ENCODE results near the gene AIP. TPM values are rescaled to one million over a fixed set of nuclear protein-coding genes. Genes with fewer than 3 reads are reported as not detected.
A peak's percentile ranks its signal among the peaks of the same experiment; 100 is the strongest.

The AIP gene
- total RNA-seq, 1 experiment from 2014 or later = 171 TPM

GRCh38 chr11:67441731-67442351, 41.0 kb upstream of the AIP start:
- TF ChIP-seq CTCF (conservative IDR thresholded peaks at IDR 0.05; ENCODE audit: low read depth, low read length) = no peak
- no peak for TF ChIP-seq EZH2 (IDR thresholded peaks at IDR 0.05; ENCODE audit: low read length, unreplicated experiment)
- TF ChIP-seq EZH2phosphoT487 (IDR thresholded peaks at IDR 0.05; ENCODE audit: borderline replicate concordance, low read length) = no peak
- ATAC-seq (no peak), DNase-seq (no peak)
- Histone ChIP-seq H3K27ac (ENCODE audit: low read length) (no peak overlapping the region), H3K9ac (ENCODE audit: low read length) (no peak overlapping the region), H3F3A (ENCODE audit: low read length, unreplicated experiment) (peaks cover 9% of the 10 kb centered on the region), H3K4me2 (ENCODE audit: low read length) (peak overlapping the region; percentile 89), H3K9me2 (replicated peaks; ENCODE audit: low read length) (no peaks in the 10 kb centered on the region), H3K79me2 (ENCODE audit: low read length) (0 out of 2 replicates have a peak, but pooled peaks cover 6% of the 10 kb centered on the region), H2AFZ (ENCODE audit: low read length) (no peak overlapping the region), H3K9me3 (ENCODE audit: low read length) (no peaks in the 10 kb centered on the region), H3K36me3 (ENCODE audit: low read depth, low read length) (peaks cover 8% of the 10 kb centered on the region; the same call in 1 of the 2 replicates), H3K27me3 (ENCODE audit: low read length) (no peaks in the 10 kb centered on the region), H4K20me1 (ENCODE audit: low read length) (no peaks in the 10 kb centered on the region), H3K4me3 (ENCODE audit: low read length) (peak overlapping the region; percentile 82; the same call in 1 of the 2 replicates), H3K4me1 (ENCODE audit: insufficient read depth, low read length) (0 out of 2 replicates have a peak, but pooled peaks cover 6% of the 10 kb centered on the region)
- TSS peak; percentile 48 for BruUV-seq (replicated peaks)
- ChIA-PET CTCF (no interaction called here), POLR2A (ENCODE audit: unreplicated experiment) (no interaction called here)
- intact Hi-C loops (cut with micrococcal nuclease) = loop anchor here (2.0 kb wide), 1 partner anchor 13 kb away; the partner anchor contains the start of gene RPS6KB2

DNA sequence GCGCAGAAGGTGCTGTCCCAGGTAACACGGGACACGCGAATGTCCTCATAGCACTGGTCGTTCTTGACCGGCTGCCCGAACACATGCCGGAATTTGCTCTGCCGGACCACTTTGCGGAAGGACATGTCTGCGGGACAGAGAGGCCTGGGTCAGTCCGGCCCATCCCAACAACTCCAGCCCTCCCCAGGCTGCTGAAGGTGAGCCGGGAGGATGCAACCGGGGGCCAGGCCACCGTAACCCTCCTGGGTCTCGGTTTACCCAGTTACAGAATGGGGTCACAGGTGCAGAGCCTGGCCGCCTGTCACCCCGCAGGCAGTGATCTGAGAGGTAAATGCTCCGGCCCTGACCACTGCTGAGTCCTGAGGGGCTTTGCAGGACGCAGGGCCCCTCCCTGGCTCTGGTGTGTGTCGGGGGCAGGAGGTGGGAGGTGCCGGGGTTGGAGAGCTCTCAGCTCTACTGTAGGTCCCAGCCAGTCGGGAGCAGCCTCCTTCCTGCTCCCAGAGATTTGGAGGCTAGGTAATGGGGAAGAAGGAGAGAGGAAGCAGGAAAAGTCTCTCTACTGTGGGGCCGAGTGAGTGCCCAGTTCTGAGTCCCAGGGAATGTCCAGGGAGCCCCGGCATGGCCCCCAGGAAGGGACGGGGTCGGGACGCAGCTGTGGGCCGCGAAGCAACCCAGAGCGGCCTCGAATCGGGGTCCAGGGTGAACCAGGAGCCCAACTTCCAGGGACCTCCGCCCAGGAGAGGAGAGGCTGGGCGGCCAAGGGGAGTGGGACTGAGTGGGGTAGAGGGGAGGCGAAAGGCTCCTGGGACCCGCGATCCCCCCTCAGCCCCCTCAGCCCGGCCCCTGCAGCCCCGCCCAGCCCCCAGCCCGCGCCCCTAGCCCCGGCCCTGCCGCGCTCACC, 40.1 kb upstream of the AIP start:
- no peaks in the 10 kb centered on the region for H3K9me2 ChIP-seq (replicated peaks; ENCODE audit: low read length)
- peak overlapping the region; percentile 82 for H3K4me3 ChIP-seq (ENCODE audit: low read length)
- POLR2A ChIA-PET (ENCODE audit: unreplicated experiment) = interaction anchor here (0.7 kb wide), 1 partner anchor 13 kb away, joined by 6 read pairs; no protein-coding TSS in a partner anchor
- H3K36me3 ChIP-seq (ENCODE audit: low read depth, low read length) = peaks cover 3% of the 10 kb centered on the region; the same call in 1 of the 2 replicates
- CTCF ChIA-PET = no interaction called here
- BruUV-seq (replicated peaks) = no TSS peak
- H3K4me2 ChIP-seq (ENCODE audit: low read length) = peak overlapping the region; percentile 89
- no peaks in the 10 kb centered on the region for H3K27me3 ChIP-seq (ENCODE audit: low read length)
- TF ChIP-seq CTCF (conservative IDR thresholded peaks at IDR 0.05; ENCODE audit: low read depth, low read length) = no peak
- H3K4me1 ChIP-seq (ENCODE audit: insufficient read depth, low read length) = 0 out of 2 replicates have a peak, but pooled peaks cover 6% of the 10 kb centered on the region
- H4K20me1 ChIP-seq (ENCODE audit: low read length) = no peaks in the 10 kb centered on the region
- H3K9me3 ChIP-seq (ENCODE audit: low read length) = no peaks in the 10 kb centered on the region
- H3K9ac ChIP-seq (ENCODE audit: low read length) = peak overlapping the region; percentile 77
- no peak overlapping the region for H2AFZ ChIP-seq (ENCODE audit: low read length)
- DNase-seq (peak; percentile 29), ATAC-seq (peak; percentile 23)
- peaks cover 5% of the 10 kb centered on the region for H3F3A ChIP-seq (ENCODE audit: low read length, unreplicated experiment)
- H3K27ac ChIP-seq (ENCODE audit: low read length) = peak overlapping the region; percentile 31
- H3K79me2 ChIP-seq (ENCODE audit: low read length) = 0 out of 2 replicates have a peak, but pooled peaks cover 6% of the 10 kb centered on the region
- intact Hi-C loops (cut with micrococcal nuclease) = loop anchor here (1.0 to 2.0 kb wide), 3 partner anchors 14 to 64 kb away; partner anchors contain the start of gene RPS6KB2
